Measurements from ENCODE around the gene ALKAL2. TPM values are rescaled to one million over a fixed set of nuclear protein-coding genes. Genes with fewer than 3 reads are reported as not detected.

The ALKAL2 gene
- total and polyA plus RNA-seq, 2 of the 13 experiments (the other 11 are each of a cell fraction or from before 2014, with no cell fraction given) = 0.22 to 1.7 TPM

GRCh38 chr2:283996-284794, 3.7 kb downstream of the ALKAL2 start:
- no TSS peak for BruUV-seq (replicated peaks)
- Histone ChIP-seq H3K36me3 (replicated peaks in 1 of 2; ENCODE audit: control insufficient read depth in 1 of 2, insufficient read depth in 2 of 2, low read length in 2 of 2) (peaks cover 13 to 23% of the 10 kb centered on the region in 2 experiments), H3K27me3 (ENCODE audit: control insufficient read depth in 1 of 2, insufficient read depth in 2 of 2, low read length in 2 of 2) (peaks cover 2 to 8% of the 10 kb centered on the region in 2 experiments), H3K27ac (ENCODE audit: extremely low read length, insufficient read depth, low read length) (no peak overlapping the region), H4K20me1 (ENCODE audit: insufficient read depth, low read length) (no peaks in the 10 kb centered on the region), H3K79me2 (ENCODE audit: insufficient read depth, low read length) (peaks cover 4% of the 10 kb centered on the region), H3K9ac (ENCODE audit: insufficient read depth, low read depth, low read length) (no peak overlapping the region), H3K4me3 (replicated peaks in 1 of 3; ENCODE audit: insufficient read depth in 1 of 3, low read depth in 2 of 3, low read length in 3 of 3) (no peak overlapping the region), H3K4me1 (ENCODE audit: insufficient read depth, low read length) (peaks cover 3% of the 10 kb centered on the region), H3K9me3 (ENCODE audit: low read length) (no peaks in the 10 kb centered on the region), H3K4me2 (ENCODE audit: low read depth, low read length) (no peak overlapping the region), H2AFZ (ENCODE audit: low read length) (no peak overlapping the region)
- FAIRE-seq (no peak), DNase-seq (ENCODE audit: low spot score) (no peak), ATAC-seq (no peak)
- in situ Hi-C loops (cut with HindIII; ENCODE audit: extremely low pct_ligation_motif_present, low pct_unique_long_range_greater_than_20kb) (no loop called here), intact Hi-C loops (cut with micrococcal nuclease; ENCODE audit: unreplicated experiment) (no loop called here)
- TF ChIP-seq REXO4 (CRISPR knock-in tag; IDR thresholded peaks at IDR 0.05; ENCODE audit: borderline replicate concordance) = no peak
- no peak for TF ChIP-seq BCLAF1 (IDR thresholded peaks at IDR 0.05)
- TF ChIP-seq NFKBIZ (CRISPR knock-in tag; IDR thresholded peaks at IDR 0.05) = no peak
- TF ChIP-seq ZNF136 (CRISPR knock-in tag; IDR thresholded peaks at IDR 0.05; ENCODE audit: low read depth) = no peak
- peak; percentile 21; the same call in 1 of the 2 replicates for TF ChIP-seq POLR2G (IDR thresholded peaks at IDR 0.05; ENCODE audit: low read depth, low read length)
- ChIA-PET POLR2A (interaction anchor here (1.0 kb wide), 1 partner anchor 109 kb away, joined by 3 read pairs; no protein-coding TSS in a partner anchor), CTCF (ENCODE audit: low intra/inter-chr PET ratio, low total read pairs) (no interaction called here)
- 96% methylated on average over 4 of the region's 4 CpGs for WGBS (ENCODE audit: low lambda C conversion rate)

Measured in HepG2 (cell line).